ENCODE data around the gene ZNF746.

- TF ChIP-seq CTCF (IDR thresholded peaks at IDR 0.05) = no peak
- no peak for TF ChIP-seq POLR2AphosphoS5 (IDR thresholded peaks at IDR 0.05)
Measured at GRCh38 chr7:149476791-149477190, 20.8 kb downstream of the ZNF746 start.

Measured in transverse colon (tissue), 4 donors.